OCI-LY3 (cell line): ENCODE data around the gene MLPH.

Experiments used
- H2AFZ ChIP-seq: fragments of 200-600, 300-600 bp; shearing (Covaris generic); 2 replicates; pipeline ENCODE4 v1.6.0; 2014; ENCODE audit warnings: antibody characterized with exemption, low read depth, low read length
- H3K27ac ChIP-seq: fragments of 200-600, 300-600 bp; sonication (generic); 2 replicates; pipeline ENCODE4 v1.5.1; 2014; ENCODE audit warnings: mild to moderate bottlenecking, low read length, moderate library complexity, mixed read lengths
- H3K27me3 ChIP-seq: fragments of 200-600, 300-600 bp; sonication (generic); 2 replicates; pipeline ENCODE4 v1.6.1; 2014; ENCODE audit warnings: low read depth, low read length, mixed read lengths
- H3K36me3 ChIP-seq: fragments of 200-600, 300-600 bp; sonication (generic); replicated peaks from 2 replicates; pipeline ENCODE3; 2014; ENCODE audit warnings: low read depth, low read length, mixed read lengths
- H3K4me1 ChIP-seq: fragments of 300-600, 200-600 bp; sonication (generic); 2 replicates; pipeline ENCODE4 v1.6.1; 2014; ENCODE audit warnings: low read length, mixed read lengths
- H3K4me2 ChIP-seq: fragments of 200-600, 300-600 bp; sonication (generic); 2 replicates; pipeline ENCODE4 v1.6.1; 2014; ENCODE audit warnings: low read length, mixed read lengths
- H3K4me3 ChIP-seq: fragments of 300-600, 200-600 bp; sonication (generic); 2 replicates; pipeline ENCODE4 v1.5.1; 2014; ENCODE audit warnings: antibody characterized with exemption, mild to moderate bottlenecking, low read length, moderate library complexity
- H3K79me2 ChIP-seq: fragments of 300-600, 200-600 bp; shearing (Covaris generic); 2 replicates; pipeline ENCODE4 v1.6.1; 2014; ENCODE audit warnings: mild to moderate bottlenecking, low read length, mixed read lengths
- H3K9ac ChIP-seq: fragments of 300-600, 200-600 bp; shearing (Covaris generic); 2 replicates; pipeline ENCODE4 v1.6.0; 2014; ENCODE audit warnings: mild to moderate bottlenecking, low read length, moderate library complexity
- H3K9me3 ChIP-seq: fragments of 200-600, 300-600 bp; shearing (Covaris generic); 2 replicates; pipeline ENCODE4 v1.6.1; 2014; ENCODE audit warnings: low read length, mixed read lengths; ENCODE audit not compliant: insufficient read depth
- H4K20me1 ChIP-seq: fragments of 200-600, 300-600 bp; sonication (generic); 2 replicates; pipeline ENCODE4 v1.6.1; 2016; ENCODE audit warnings: low read length, mixed read lengths; ENCODE audit not compliant: insufficient read depth
- EZH2phosphoT487 ChIP-seq: fragments of 200-600 bp; shearing (Covaris generic); IDR thresholded peaks from 2 replicates; pipeline ENCODE4 v1.6.1; 2018; ENCODE audit warnings: antibody characterized with exemption, mixed run types, low read depth
- TF ChIP-seq, protein P1 (sequence below): fragments of 200-600, 300-600 bp; sonication (generic); IDR thresholded peaks from 2 replicates; pipeline ENCODE4 v1.5.1; 2014; ENCODE audit warnings: antibody characterized with exemption, low read length, low read depth

MLPH gene

DNA sequence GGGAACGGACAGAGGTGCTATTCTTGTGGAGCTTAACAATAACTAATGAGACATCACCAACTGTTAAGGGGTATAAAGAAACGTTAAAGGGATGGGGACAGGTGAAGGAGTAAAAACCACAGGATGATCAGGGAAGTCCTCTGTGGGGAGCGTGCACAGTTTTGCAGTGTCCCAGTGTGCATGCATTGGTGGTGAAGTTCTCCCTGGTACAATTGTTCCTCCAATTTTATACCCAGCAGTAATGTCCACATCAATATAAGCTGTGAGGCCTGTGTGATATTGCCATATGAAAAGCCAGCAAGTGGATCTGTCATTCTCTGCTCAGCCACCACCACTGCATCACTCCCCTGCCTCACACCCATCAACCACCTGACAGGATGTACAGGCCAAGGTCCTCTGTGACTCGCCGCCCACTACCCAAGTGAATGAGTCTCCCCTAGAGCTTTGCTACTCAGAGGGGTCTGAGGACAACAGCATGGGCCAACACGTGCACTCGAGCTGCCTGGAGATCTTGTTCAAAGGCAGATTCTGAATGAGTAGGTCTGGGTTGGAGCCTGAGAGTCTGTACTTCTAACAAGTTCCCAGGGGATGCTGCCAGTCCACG is 4.6 kb downstream of the MLPH start:
- Histone ChIP-seq H3K9ac (no peak overlapping the region), H3K4me3 (no peak overlapping the region), H4K20me1 (no peaks in the 10 kb centered on the region), H3K79me2 (no peaks in the 10 kb centered on the region), H2AFZ (no peak overlapping the region), H3K4me1 (no peaks in the 10 kb centered on the region), H3K27me3 (no peaks in the 10 kb centered on the region), H3K9me3 (peaks cover 11% of the 10 kb centered on the region; the same call in 1 of the 2 replicates), H3K27ac (no peak overlapping the region), H3K36me3 (no peaks in the 10 kb centered on the region), H3K4me2 (no peak overlapping the region)
- TF ChIP-seq, protein P1, sequence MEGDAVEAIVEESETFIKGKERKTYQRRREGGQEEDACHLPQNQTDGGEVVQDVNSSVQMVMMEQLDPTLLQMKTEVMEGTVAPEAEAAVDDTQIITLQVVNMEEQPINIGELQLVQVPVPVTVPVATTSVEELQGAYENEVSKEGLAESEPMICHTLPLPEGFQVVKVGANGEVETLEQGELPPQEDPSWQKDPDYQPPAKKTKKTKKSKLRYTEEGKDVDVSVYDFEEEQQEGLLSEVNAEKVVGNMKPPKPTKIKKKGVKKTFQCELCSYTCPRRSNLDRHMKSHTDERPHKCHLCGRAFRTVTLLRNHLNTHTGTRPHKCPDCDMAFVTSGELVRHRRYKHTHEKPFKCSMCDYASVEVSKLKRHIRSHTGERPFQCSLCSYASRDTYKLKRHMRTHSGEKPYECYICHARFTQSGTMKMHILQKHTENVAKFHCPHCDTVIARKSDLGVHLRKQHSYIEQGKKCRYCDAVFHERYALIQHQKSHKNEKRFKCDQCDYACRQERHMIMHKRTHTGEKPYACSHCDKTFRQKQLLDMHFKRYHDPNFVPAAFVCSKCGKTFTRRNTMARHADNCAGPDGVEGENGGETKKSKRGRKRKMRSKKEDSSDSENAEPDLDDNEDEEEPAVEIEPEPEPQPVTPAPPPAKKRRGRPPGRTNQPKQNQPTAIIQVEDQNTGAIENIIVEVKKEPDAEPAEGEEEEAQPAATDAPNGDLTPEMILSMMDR: no peak
- TF ChIP-seq EZH2phosphoT487: no peak

DNA sequence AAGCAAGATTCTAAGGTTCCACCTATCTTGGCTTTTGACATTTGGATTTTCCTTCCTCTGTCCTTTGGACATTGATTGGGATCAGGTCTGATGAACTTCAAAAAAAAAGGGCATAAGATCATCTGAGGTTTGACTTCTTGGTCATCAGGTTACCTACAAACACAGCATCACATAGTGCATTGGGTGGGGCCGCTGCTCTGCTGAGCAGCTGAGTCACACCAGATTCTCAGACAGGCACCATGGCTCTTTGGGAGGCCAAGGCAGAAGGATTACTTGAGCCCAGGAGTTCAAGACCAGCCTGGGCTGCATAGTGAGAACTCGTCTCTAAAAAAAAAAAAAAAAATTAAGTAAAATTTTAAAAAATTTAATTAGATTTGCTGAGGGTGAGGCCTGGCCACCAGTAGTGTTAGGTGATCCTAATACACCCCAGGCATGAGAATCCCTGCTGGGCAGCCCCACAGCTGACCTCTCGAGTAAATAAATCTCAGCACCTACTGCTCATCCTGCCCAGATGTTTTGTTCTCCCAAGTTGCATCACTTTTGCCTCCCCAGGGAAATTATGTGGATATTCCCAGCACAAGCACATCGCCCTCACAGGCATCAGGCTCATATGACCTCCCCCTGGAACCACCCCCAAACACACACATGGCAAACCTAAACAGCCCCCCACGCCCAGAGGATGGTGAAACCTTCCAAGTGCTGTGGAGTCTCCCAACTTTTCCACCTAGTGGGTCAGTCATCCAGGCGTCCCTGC is 5.3 kb downstream of the MLPH start:
- peaks cover 11% of the 10 kb centered on the region; the same call in 1 of the 2 replicates for H3K9me3 ChIP-seq
- H3K36me3 ChIP-seq: no peaks in the 10 kb centered on the region
- no peak overlapping the region for H3K9ac ChIP-seq
- no peaks in the 10 kb centered on the region for H4K20me1 ChIP-seq
- H3K4me2 ChIP-seq: no peak overlapping the region
- no peaks in the 10 kb centered on the region for H3K79me2 ChIP-seq
- H3K4me1 ChIP-seq: no peaks in the 10 kb centered on the region
- no peak overlapping the region for H3K27ac ChIP-seq
- H2AFZ ChIP-seq: no peak overlapping the region
- TF ChIP-seq, protein P1: no peak
- TF ChIP-seq EZH2phosphoT487: no peak
- H3K27me3 ChIP-seq: no peaks in the 10 kb centered on the region
- no peak overlapping the region for H3K4me3 ChIP-seq

DNA sequence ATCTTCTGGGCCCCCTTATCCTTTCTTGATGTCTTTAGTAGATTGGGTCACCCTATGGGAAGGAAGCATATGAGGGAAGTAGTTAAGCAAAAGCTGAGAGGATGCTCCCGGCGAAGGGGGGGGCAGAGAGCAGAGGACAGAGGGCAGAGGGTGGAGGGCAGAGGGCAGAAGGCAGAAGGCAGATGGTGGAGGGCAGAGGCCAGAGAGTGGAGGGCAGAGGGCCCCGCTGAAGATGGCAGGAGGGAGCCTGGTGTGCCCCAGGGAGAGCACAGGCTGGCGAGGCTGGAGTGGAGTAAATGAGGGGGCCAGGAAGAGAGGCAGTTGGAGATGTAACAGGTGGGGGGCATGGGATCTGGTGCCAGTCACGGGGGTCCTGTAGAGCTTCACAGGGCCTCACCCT is 7.0 kb downstream of the MLPH start:
- Histone ChIP-seq H3K4me2 (no peak overlapping the region), H3K27me3 (no peaks in the 10 kb centered on the region), H3K9me3 (peaks cover 11% of the 10 kb centered on the region; the same call in 1 of the 2 replicates), H3K27ac (no peak overlapping the region), H2AFZ (no peak overlapping the region), H3K36me3 (no peaks in the 10 kb centered on the region), H4K20me1 (no peaks in the 10 kb centered on the region), H3K4me3 (no peak overlapping the region), H3K9ac (no peak overlapping the region), H3K79me2 (no peaks in the 10 kb centered on the region), H3K4me1 (no peaks in the 10 kb centered on the region)
- no peak for TF ChIP-seq EZH2phosphoT487
- TF ChIP-seq, protein P1: no peak

DNA sequence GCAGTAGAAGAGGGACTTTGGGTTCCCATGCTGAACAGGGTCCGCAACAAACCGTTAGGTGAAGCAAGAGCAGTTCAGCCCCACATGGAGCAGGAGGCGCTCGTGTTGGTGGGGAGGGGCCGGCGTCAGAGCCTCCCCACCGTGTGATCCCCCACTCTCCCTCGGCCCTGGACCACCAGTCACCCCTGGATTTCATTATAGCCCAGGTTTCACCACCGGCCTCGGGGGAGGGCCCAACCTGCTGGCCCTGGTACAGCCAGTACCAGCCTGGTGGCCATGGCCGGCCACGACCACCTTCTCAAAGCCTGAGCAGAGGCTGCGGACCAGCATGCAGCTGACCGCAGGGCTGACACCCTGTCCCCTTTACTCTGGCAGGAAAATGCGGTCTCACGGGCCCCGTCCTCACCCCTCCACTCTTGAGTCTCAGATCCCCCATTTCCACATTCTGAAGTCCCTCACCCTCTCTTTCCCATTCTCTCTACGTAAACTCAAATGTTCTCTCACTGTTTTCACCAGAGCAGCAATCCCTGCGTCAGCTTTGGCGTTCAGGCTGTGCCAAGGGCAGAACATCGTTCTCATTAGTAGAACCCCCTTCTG is 8.6 kb downstream of the MLPH start:
- no peaks in the 10 kb centered on the region for H3K79me2 ChIP-seq

More for the DNA sequence above, 8.6 kb downstream of the MLPH start:
- Histone ChIP-seq H3K36me3 (no peaks in the 10 kb centered on the region), H2AFZ (no peak overlapping the region), H3K4me2 (no peak overlapping the region), H3K27me3 (no peaks in the 10 kb centered on the region), H3K4me3 (no peak overlapping the region), H3K27ac (no peak overlapping the region), H4K20me1 (no peaks in the 10 kb centered on the region), H3K4me1 (no peaks in the 10 kb centered on the region), H3K9me3 (peaks cover 11% of the 10 kb centered on the region; the same call in 1 of the 2 replicates), H3K9ac (no peak overlapping the region)
- TF ChIP-seq, protein P1: no peak
- no peak for TF ChIP-seq EZH2phosphoT487
